Gastroesophageal sphincter (tissue), 4 donors: ENCODE measurements around the gene TRIO. TPM values are rescaled to one million over a fixed set of nuclear protein-coding genes. Genes with fewer than 3 reads are reported as not detected.

Source experiments
- ATAC-seq: fragments of 150-250 bp; one replicate; pipeline ENCODE4 v1.9.1; 2016; ENCODE audit warnings: mild to moderate bottlenecking, moderate library complexity
- H3K27ac ChIP-seq, 4 donors: fragments of 200-600 bp; sonication (generic) in 3 of 4; 1 replicate in 3 of 4; 2 replicates in 1 of 4; pipeline ENCODE4 v1.5.1; 2016 to 2019
- H3K27me3 ChIP-seq: fragments of 200-600 bp; sonication (generic); one replicate; pipeline ENCODE4 v1.5.1; 2019
- H3K36me3 ChIP-seq, 2 donors: fragments of 200-600 bp; sonication (generic); one replicate each; pipeline ENCODE4 v1.5.1; 2019; ENCODE audit warnings: control low read depth in 1 of 2
- H3K4me1 ChIP-seq, 3 donors: fragments of 200-600 bp; sonication (generic); 1 replicate in 2 of 3; 2 replicates in 1 of 3; pipeline ENCODE4 v1.5.1; 2016 to 2019; ENCODE audit warnings: control low read depth in 2 of 3
- H3K4me3 ChIP-seq, 2 donors: fragments of 200-600 bp; sonication (generic); one replicate each; pipeline ENCODE4 v1.5.1; 2019; ENCODE audit warnings: mild to moderate bottlenecking in 1 of 2, moderate library complexity in 1 of 2
- H3K9me3 ChIP-seq, 3 donors: fragments of 200-600 bp; sonication (generic); one replicate each; pipeline ENCODE4 v1.5.1; 2017 to 2019; ENCODE audit warnings: control low read depth in 2 of 3
- EP300 ChIP-seq: sonication (generic); formaldehyde crosslinking; IDR thresholded peaks from one replicate; pipeline ENCODE4 v1.6.1; 2017; ENCODE audit warnings: antibody characterized with exemption, mild to moderate bottlenecking
- POLR2A ChIP-seq, 2 donors: fragments of 450-650 bp; IDR thresholded peaks; one replicate each; pipeline ENCODE4 v1.6.1; 2017; ENCODE audit warnings: antibody characterized with exemption in 2 of 2, mild to moderate bottlenecking in 2 of 2, moderate library complexity in 1 of 2
- POLR2AphosphoS5 ChIP-seq: sonication (generic); formaldehyde crosslinking; IDR thresholded peaks from one replicate; pipeline ENCODE4 v1.6.1; 2017; ENCODE audit warnings: antibody characterized with exemption
- WGBS, 2 donors: methylation state at CpG; one replicate each; pipeline ENCODE4 v1.1.5; 2018; ENCODE audit warnings: low coverage in 1 of 2; 5-methylcytosine and 5-hydroxymethylcytosine counted together
- total RNA-seq, 4 donors: library from RNA; depleted of rRNA; stranded (reverse); fragments of >200 nt; gene quantifications; one replicate each; pipeline ENCODE4 v1.1.0, GENCODE V29; 2016
- TF ChIP-seq, protein P1 (sequence below), 4 experiments: fragments of 200-600 bp in 2 of 4; fragments of 450-650 bp in 2 of 4; sonication (generic) in 1 of 4; IDR thresholded peaks; one replicate each; pipeline ENCODE4 v1.5.1; 2017 to 2019; ENCODE audit warnings: antibody characterized with exemption in 4 of 4, mild to moderate bottlenecking in 2 of 4, moderate library complexity in 2 of 4

TRIO gene
- total RNA-seq, 4 donors from 2014 or later = 69.2 to 257 (median 172) TPM

- Histone ChIP-seq H3K4me1 (peaks cover 0 to 97% (median 16%) of the 10 kb centered on the region in 3 donors), H3K27me3 (no peaks in the 10 kb centered on the region), H3K36me3 (no peaks in the 10 kb centered on the region), H3K4me3 (peak overlapping the region in 1 of 2 donors; percentile 23), H3K27ac (peak overlapping the region; percentile 37 to 77 (median 74)), H3K9me3 (no peaks in the 10 kb centered on the region)
- no peak for TF ChIP-seq EP300
- TF ChIP-seq, protein P1, sequence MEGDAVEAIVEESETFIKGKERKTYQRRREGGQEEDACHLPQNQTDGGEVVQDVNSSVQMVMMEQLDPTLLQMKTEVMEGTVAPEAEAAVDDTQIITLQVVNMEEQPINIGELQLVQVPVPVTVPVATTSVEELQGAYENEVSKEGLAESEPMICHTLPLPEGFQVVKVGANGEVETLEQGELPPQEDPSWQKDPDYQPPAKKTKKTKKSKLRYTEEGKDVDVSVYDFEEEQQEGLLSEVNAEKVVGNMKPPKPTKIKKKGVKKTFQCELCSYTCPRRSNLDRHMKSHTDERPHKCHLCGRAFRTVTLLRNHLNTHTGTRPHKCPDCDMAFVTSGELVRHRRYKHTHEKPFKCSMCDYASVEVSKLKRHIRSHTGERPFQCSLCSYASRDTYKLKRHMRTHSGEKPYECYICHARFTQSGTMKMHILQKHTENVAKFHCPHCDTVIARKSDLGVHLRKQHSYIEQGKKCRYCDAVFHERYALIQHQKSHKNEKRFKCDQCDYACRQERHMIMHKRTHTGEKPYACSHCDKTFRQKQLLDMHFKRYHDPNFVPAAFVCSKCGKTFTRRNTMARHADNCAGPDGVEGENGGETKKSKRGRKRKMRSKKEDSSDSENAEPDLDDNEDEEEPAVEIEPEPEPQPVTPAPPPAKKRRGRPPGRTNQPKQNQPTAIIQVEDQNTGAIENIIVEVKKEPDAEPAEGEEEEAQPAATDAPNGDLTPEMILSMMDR (IDR thresholded peaks at IDR 0.05) = no peak
- no peak for TF ChIP-seq POLR2A (IDR thresholded peaks at IDR 0.05)
- peak; percentile 62 for TF ChIP-seq POLR2AphosphoS5
- peak; percentile 95 for ATAC-seq
- 22 to 32% methylated on average over 5 to 9 of the region's 16 CpGs for WGBS, 2 donors
Observed at GRCh38 chr5:14250084-14250695, 107.0 kb downstream of the TRIO start.

GRCh38 chr5:14250748-14251701, 107.9 kb downstream of the TRIO start:
- no peaks in the 10 kb centered on the region for H3K36me3 ChIP-seq
- WGBS, 2 donors = 73 to 74% methylated on average over 3 to 7 of the region's 11 CpGs
- H3K27ac ChIP-seq = peak overlapping the region; percentile 37 to 77 (median 74)
- H3K9me3 ChIP-seq = no peaks in the 10 kb centered on the region
- peaks cover 0 to 96% (median 16%) of the 10 kb centered on the region in 3 donors for H3K4me1 ChIP-seq
- no peak for ATAC-seq
- no peak overlapping the region for H3K4me3 ChIP-seq
- H3K27me3 ChIP-seq = no peaks in the 10 kb centered on the region
- TF ChIP-seq EP300 = no peak
- no peak for TF ChIP-seq POLR2AphosphoS5
- TF ChIP-seq POLR2A (IDR thresholded peaks at IDR 0.05) = no peak
- TF ChIP-seq, protein P1 (IDR thresholded peaks at IDR 0.05) = no peak

GRCh38 chr5:14251733-14252132, 108.6 kb downstream of the TRIO start:
- Histone ChIP-seq H3K27me3 (no peaks in the 10 kb centered on the region), H3K4me3 (no peak overlapping the region), H3K36me3 (no peaks in the 10 kb centered on the region), H3K4me1 (peaks cover 0 to 96% (median 21%) of the 10 kb centered on the region in 3 donors), H3K27ac (peak overlapping the region in 2 of 4 donors; percentile 75 to 77), H3K9me3 (no peaks in the 10 kb centered on the region)
- TF ChIP-seq POLR2AphosphoS5 (no peak), EP300 (no peak), POLR2A (IDR thresholded peaks at IDR 0.05) (no peak)
- TF ChIP-seq, protein P1 (IDR thresholded peaks at IDR 0.05) = no peak
- no peak for ATAC-seq

DNA sequence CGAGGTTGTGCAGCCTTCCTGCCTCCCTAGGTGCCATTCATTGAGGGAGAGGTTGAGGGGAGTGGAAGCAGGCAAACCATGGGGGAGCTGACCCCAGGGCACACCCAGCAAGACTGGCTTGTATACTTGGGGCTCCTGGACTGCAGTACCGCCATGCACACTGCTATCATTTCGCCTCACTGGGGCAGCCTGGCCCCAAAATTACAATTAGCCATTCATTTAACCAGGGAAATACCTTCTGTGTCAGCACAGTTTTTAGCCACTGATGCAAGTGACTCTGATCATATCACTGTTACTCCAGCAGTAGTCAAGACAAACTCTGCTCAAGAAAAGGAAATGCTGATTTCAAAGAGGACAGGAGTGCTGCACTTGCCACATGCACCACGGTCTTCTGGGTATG, 109.7 kb downstream of the TRIO start:
- peak overlapping the region in 2 of 4 donors; percentile 75 to 77 for H3K27ac ChIP-seq
- 54 to 77% methylated on average over 3 to 4 of the region's 4 CpGs for WGBS, 2 donors

More for the DNA sequence above, 109.7 kb downstream of the TRIO start:
- Histone ChIP-seq H3K4me1 (peaks cover 0 to 97% (median 31%) of the 10 kb centered on the region in 3 donors), H3K27me3 (no peaks in the 10 kb centered on the region), H3K36me3 (no peaks in the 10 kb centered on the region), H3K4me3 (no peak overlapping the region), H3K9me3 (no peaks in the 10 kb centered on the region)
- TF ChIP-seq POLR2AphosphoS5 (no peak), POLR2A (IDR thresholded peaks at IDR 0.05) (no peak), EP300 (no peak)
- TF ChIP-seq, protein P1 (IDR thresholded peaks at IDR 0.05) = no peak
- no peak for ATAC-seq
